Smooth muscle cell (in vitro differentiated cells): ENCODE measurements around the gene SH3PXD2A. TPM values are rescaled to one million over a fixed set of nuclear protein-coding genes. Genes with fewer than 3 reads are reported as not detected.
A peak's percentile ranks its signal among the peaks of the same experiment; 100 is the strongest.

ENCODE experiments used
- DNase-seq: peaks from one replicate; lab custom pipeline; 2025; ENCODE audit not compliant: unreplicated experiment; lab: John Stamatoyannopoulos, UW
- H2AFZ ChIP-seq: fragments of 200-600 bp; sonication (generic); 2 replicates; pipeline ENCODE4 v1.6.0; 2016; ENCODE audit warnings: antibody characterized with exemption, low read depth, mild to moderate bottlenecking
- H3F3A ChIP-seq: fragments of 200-600 bp; sonication (generic); 2 replicates; pipeline ENCODE4 v1.6.0; 2017; ENCODE audit warnings: antibody characterized with exemption, low read depth
- H3K27ac ChIP-seq: fragments of 200-600 bp; sonication (generic); 2 replicates; pipeline ENCODE4 v1.5.1; 2016; ENCODE audit warnings: low read depth, mild to moderate bottlenecking
- H3K27me3 ChIP-seq: fragments of 200-600 bp; sonication (generic); 2 replicates; pipeline ENCODE4 v1.6.1; 2016; ENCODE audit warnings: low read depth, mild to moderate bottlenecking
- H3K36me3 ChIP-seq: fragments of 200-600 bp; sonication (generic); 2 replicates; pipeline ENCODE4 v1.5.1; 2016; ENCODE audit warnings: low read depth
- H3K4me1 ChIP-seq: fragments of 200-600 bp; sonication (generic); 2 replicates; pipeline ENCODE4 v1.5.1; 2016; ENCODE audit warnings: low read depth
- H3K4me2 ChIP-seq: fragments of 200-600 bp; sonication (generic); 2 replicates; pipeline ENCODE4 v1.6.0; 2016; ENCODE audit warnings: mild to moderate bottlenecking
- H3K4me3 ChIP-seq: fragments of 200-600 bp; sonication (generic); 2 replicates; pipeline ENCODE4 v1.5.1; 2016; ENCODE audit warnings: mild to moderate bottlenecking
- H3K79me2 ChIP-seq: fragments of 200-600 bp; sonication (generic); 2 replicates; pipeline ENCODE4 v1.6.0; 2016; ENCODE audit warnings: low read depth, mild to moderate bottlenecking
- H3K9ac ChIP-seq: fragments of 200-600 bp; sonication (generic); 2 replicates; pipeline ENCODE4 v1.6.0; 2016; ENCODE audit warnings: low read depth
- H3K9me3 ChIP-seq: fragments of 200-600 bp; sonication (generic); replicated peaks from 2 replicates; pipeline ENCODE4 v1.5.1; 2016; ENCODE audit warnings: low read depth
- H4K20me1 ChIP-seq: fragments of 200-600 bp; sonication (generic); 2 replicates; pipeline ENCODE4 v1.6.0; 2016; ENCODE audit warnings: low read depth
- WGBS: methylation state at CpG from one replicate; pipeline ENCODE4 v1.1.7; 2016; ENCODE audit warnings: low lambda C conversion rate; 5-methylcytosine and 5-hydroxymethylcytosine counted together
- polyA plus RNA-seq: library from polyadenylated mRNA; unstranded; fragments of >200 nt; fragmentation: Nextera tagmentation; extraction: Ambion mirVana; gene quantifications from 2 replicates; pipeline ENCODE4 v1.2.1, GENCODE V29; 2016
- total RNA-seq: library from RNA; depleted of rRNA; stranded (reverse); fragments of >200 nt; gene quantifications from 2 replicates; pipeline ENCODE4 v1.2.3, GENCODE V29; 2014
- TF ChIP-seq, protein P1 (sequence below): fragments of 200-600 bp; sonication (generic); IDR thresholded peaks from 2 replicates; pipeline ENCODE4 v1.5.1; 2017; ENCODE audit warnings: borderline replicate concordance, mild to moderate bottlenecking, antibody characterized with exemption; ENCODE audit not compliant: insufficient read depth, poor library complexity, severe bottlenecking

Gene SH3PXD2A
- total and polyA plus RNA-seq, 2 experiments from 2014 or later: 30.1 to 37.9 TPM

DNA sequence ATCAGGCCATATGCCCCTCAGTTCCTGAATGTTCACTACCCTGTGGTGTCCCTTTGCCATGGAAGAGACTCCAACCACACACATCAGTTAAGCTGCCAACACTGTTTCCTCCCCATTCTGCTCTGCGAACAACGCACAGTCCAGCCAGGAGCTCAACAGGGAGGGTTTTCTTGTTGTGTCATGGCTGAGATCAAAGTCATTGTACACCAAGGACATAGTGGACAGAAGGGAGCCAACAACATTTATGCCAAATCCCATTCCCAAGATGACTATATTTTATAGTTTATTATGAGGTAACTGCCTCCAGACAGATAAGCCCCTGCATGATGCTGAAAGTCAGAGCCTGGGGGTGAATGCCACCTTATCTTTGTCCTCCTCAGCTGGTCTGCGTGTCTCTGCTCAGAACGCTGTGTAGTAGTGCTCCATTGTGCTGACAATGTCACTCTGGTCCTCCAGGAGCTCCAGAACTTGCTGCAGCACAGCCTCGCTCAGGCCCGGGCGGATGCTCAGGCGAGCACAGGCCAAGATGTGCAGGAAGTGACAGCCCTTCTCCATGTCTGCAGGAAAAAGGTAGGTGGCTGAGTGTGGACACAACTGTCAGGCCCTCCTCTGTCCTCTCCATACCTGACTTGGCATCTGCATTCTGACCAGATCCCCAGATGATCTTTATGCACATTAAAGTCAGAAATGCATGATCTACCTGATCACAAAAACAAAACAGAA is 27.1 kb upstream of the SH3PXD2A start:
- Histone ChIP-seq H3K27ac (peak overlapping the region; percentile 63), H3F3A (peaks cover 6% of the 10 kb centered on the region), H3K36me3 (no peaks in the 10 kb centered on the region), H3K79me2 (no peaks in the 10 kb centered on the region), H3K4me2 (no peak overlapping the region), H3K4me3 (no peak overlapping the region), H3K27me3 (no peaks in the 10 kb centered on the region), H3K9ac (no peak overlapping the region), H3K4me1 (no peaks in the 10 kb centered on the region), H3K9me3 (no peaks in the 10 kb centered on the region), H4K20me1 (no peaks in the 10 kb centered on the region), H2AFZ (no peak overlapping the region)
- no peak for DNase-seq
- TF ChIP-seq, protein P1, sequence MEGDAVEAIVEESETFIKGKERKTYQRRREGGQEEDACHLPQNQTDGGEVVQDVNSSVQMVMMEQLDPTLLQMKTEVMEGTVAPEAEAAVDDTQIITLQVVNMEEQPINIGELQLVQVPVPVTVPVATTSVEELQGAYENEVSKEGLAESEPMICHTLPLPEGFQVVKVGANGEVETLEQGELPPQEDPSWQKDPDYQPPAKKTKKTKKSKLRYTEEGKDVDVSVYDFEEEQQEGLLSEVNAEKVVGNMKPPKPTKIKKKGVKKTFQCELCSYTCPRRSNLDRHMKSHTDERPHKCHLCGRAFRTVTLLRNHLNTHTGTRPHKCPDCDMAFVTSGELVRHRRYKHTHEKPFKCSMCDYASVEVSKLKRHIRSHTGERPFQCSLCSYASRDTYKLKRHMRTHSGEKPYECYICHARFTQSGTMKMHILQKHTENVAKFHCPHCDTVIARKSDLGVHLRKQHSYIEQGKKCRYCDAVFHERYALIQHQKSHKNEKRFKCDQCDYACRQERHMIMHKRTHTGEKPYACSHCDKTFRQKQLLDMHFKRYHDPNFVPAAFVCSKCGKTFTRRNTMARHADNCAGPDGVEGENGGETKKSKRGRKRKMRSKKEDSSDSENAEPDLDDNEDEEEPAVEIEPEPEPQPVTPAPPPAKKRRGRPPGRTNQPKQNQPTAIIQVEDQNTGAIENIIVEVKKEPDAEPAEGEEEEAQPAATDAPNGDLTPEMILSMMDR: no peak
- WGBS: 88% methylated on average over 8 of the region's 8 CpGs

- Histone ChIP-seq H3F3A (peaks cover 6% of the 10 kb centered on the region), H3K9me3 (no peaks in the 10 kb centered on the region), H3K4me1 (no peaks in the 10 kb centered on the region), H4K20me1 (no peaks in the 10 kb centered on the region), H3K79me2 (no peaks in the 10 kb centered on the region), H3K4me2 (no peak overlapping the region), H3K4me3 (no peak overlapping the region), H3K9ac (no peak overlapping the region), H3K27ac (peak overlapping the region; percentile 63), H2AFZ (no peak overlapping the region), H3K36me3 (no peaks in the 10 kb centered on the region), H3K27me3 (no peaks in the 10 kb centered on the region)
- no peak for DNase-seq
- 69% methylated on average over 15 of the region's 15 CpGs for WGBS
- TF ChIP-seq, protein P1: no peak
Measured at GRCh38 chr10:103881416-103882284, 26.3 kb upstream of the SH3PXD2A start.

DNA sequence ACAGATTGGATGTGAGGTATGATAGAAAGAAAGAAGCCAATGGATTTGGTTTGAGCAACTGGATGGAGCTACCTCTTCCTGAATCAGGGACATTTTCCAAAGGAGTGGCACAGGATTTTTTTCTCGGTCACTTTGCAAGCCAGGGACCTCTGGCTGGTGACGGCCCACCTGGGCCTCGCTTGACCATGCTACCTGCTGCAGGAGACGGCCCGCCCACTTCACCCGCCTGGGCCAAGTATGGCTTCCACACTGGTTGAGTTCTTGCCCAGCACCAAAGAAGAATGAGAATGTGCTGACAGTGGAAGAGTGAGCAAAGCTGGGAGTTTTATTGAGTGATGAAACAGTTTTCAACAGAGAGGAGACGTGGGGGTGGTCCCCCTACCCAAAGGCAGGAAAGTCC is 24.5 kb upstream of the SH3PXD2A start:
- Histone ChIP-seq H3K9me3 (no peaks in the 10 kb centered on the region), H3K4me2 (no peak overlapping the region), H3K36me3 (no peaks in the 10 kb centered on the region), H3K27me3 (no peaks in the 10 kb centered on the region), H3F3A (peaks cover 6% of the 10 kb centered on the region), H3K4me1 (no peaks in the 10 kb centered on the region), H3K9ac (no peak overlapping the region), H2AFZ (no peak overlapping the region), H3K27ac (no peak overlapping the region), H3K4me3 (no peak overlapping the region), H4K20me1 (no peaks in the 10 kb centered on the region), H3K79me2 (no peaks in the 10 kb centered on the region)
- over 99% methylated on average over 7 of the region's 7 CpGs for WGBS
- TF ChIP-seq, protein P1: no peak
- DNase-seq: no peak
